K562 (cell line): ENCODE measurements around the gene RPL7A. TPM values are rescaled to one million over a fixed set of nuclear protein-coding genes. Genes with fewer than 3 reads are reported as not detected.

Experiments
- ADNP ChIP-seq: fragments of 200-800 bp; sonication (Bioruptor generic); IDR thresholded peaks from 2 replicates; pipeline ENCODE4 v1.6.1; 2016; ENCODE audit warnings: missing genetic modification characterization, missing compliant biosample characterization
- ARID1B ChIP-seq: fragments of 450-650 bp; IDR thresholded peaks from 2 replicates; pipeline ENCODE4 v1.6.1; 2016; ENCODE audit warnings: antibody characterized with exemption, mild to moderate bottlenecking, inconsistent platforms
- ATF3 ChIP-seq, 2 experiments: fragments of 450-650 bp in 1 of 2; sonication (generic) in 1 of 2; formaldehyde crosslinking in 1 of 2; IDR thresholded peaks in 1 of 2; conservative IDR thresholded peaks in 1 of 2; 2 replicates each; pipeline versions ENCODE4 v1.6.1 to v1.8.1; 2016 to 2023; ENCODE audit warnings: mild to moderate bottlenecking in 2 of 2, moderate library complexity in 2 of 2, inconsistent platforms in 1 of 2, missing genetic modification reagents in 1 of 2
- PHF8 ChIP-seq: fragments of 200-600 bp; sonication (generic); IDR thresholded peaks from 2 replicates; pipeline ENCODE4 v1.6.1; 2012; ENCODE audit warnings: mixed run types, mild to moderate bottlenecking, inconsistent platforms, low read length, moderate library complexity, borderline replicate concordance
- RFX5 ChIP-seq: IDR thresholded peaks from 2 replicates; pipeline ENCODE4 v1.6.1; 2011; ENCODE audit warnings: low read depth, mild to moderate bottlenecking, improper control_type of control experiment, low read length
- SRSF9 ChIP-seq: fragments of 200-400 bp; formaldehyde crosslinking; IDR thresholded peaks from 2 replicates; pipeline ENCODE4 v1.6.1; 2017; ENCODE audit warnings: low read depth, low read length, borderline replicate concordance
- UBTF ChIP-seq, 2 experiments: IDR thresholded peaks; 2 replicates each; pipeline ENCODE4 v1.6.1; 2012; ENCODE audit warnings: improper control_type of control experiment in 2 of 2, low read depth in 2 of 2, low read length in 2 of 2, borderline replicate concordance in 1 of 2
- ZBTB34 ChIP-seq: fragments of 250-450 bp; sonication (Bioruptor Pico); IDR thresholded peaks from 2 replicates; pipeline ENCODE4 v1.8.0; 2021; ENCODE audit warnings: mild to moderate bottlenecking, moderate library complexity
- ZNF77 ChIP-seq: fragments of 250-450 bp; sonication (Bioruptor Pico); IDR thresholded peaks from 2 replicates; pipeline ENCODE4 v1.5.0; 2020
- polyA plus RNA-seq, 8 experiments: library from polyadenylated mRNA; depleted of rRNA in 4 of 8; stranded (reverse) in 5 of 8; unstranded in 3 of 8; fragments of >200 nt; fragmentation: Nextera tagmentation in 2 of 8; fragmentation: Illumina TruSeq in 1 of 8; extraction: Ambion mirVana in 2 of 8; extraction: Trizol in 1 of 8; gene quantifications; 2 replicates each; pipeline versions ENCODE4 v1.2.1 to v1.2.3, GENCODE V29; 2011 to 2014; ENCODE audit warnings: inconsistent platforms in 1 of 8, missing spikeins in 1 of 8
- total RNA-seq, 7 experiments: library from RNA; depleted of rRNA in 6 of 7; stranded (reverse); fragments of >200 nt in 6 of 7; fragmentation: Illumina TruSeq in 2 of 7; extraction: Trizol in 2 of 7; gene quantifications; 2 replicates each; pipeline versions ENCODE4 v1.2.1 to v1.2.3, GENCODE V29; 2011 to 2021; ENCODE audit warnings: low replicate concordance in 1 of 7
- TF ChIP-seq, protein P1 (sequence below): fragments of 450-650 bp; IDR thresholded peaks from 2 replicates; pipeline ENCODE4 v1.7.0; 2016; ENCODE audit warnings: borderline replicate concordance
- TF ChIP-seq, protein P2 (sequence below): fragments of 450-650 bp; IDR thresholded peaks from 2 replicates; pipeline ENCODE4 v1.6.1; 2018; ENCODE audit warnings: mild to moderate bottlenecking, low read depth; ENCODE audit not compliant: partially characterized antibody
- TF ChIP-seq, protein P3 (sequence below): sonication (generic); formaldehyde crosslinking; IDR thresholded peaks from 2 replicates; pipeline ENCODE4 v1.8.1; 2022; ENCODE audit warnings: missing genetic modification reagents
- TF ChIP-seq, protein P4 (sequence below): fragments of 450-650 bp; formaldehyde crosslinking; IDR thresholded peaks from 2 replicates; pipeline ENCODE4 v1.4.0; 2020; ENCODE audit warnings: mild to moderate bottlenecking, moderate library complexity

The RPL7A gene
- total and polyA plus RNA-seq, 9 of the 15 experiments (the other 6 are each of a cell fraction or from before 2014, with no cell fraction given): 1,935 to 3,760 (median 2,652) TPM

GRCh38 chr9:133335924-133336811 lies 11.8 kb upstream of the RPL7A start, which contains the start of gene SURF6 (continued):
- TF ChIP-seq, protein P1, sequence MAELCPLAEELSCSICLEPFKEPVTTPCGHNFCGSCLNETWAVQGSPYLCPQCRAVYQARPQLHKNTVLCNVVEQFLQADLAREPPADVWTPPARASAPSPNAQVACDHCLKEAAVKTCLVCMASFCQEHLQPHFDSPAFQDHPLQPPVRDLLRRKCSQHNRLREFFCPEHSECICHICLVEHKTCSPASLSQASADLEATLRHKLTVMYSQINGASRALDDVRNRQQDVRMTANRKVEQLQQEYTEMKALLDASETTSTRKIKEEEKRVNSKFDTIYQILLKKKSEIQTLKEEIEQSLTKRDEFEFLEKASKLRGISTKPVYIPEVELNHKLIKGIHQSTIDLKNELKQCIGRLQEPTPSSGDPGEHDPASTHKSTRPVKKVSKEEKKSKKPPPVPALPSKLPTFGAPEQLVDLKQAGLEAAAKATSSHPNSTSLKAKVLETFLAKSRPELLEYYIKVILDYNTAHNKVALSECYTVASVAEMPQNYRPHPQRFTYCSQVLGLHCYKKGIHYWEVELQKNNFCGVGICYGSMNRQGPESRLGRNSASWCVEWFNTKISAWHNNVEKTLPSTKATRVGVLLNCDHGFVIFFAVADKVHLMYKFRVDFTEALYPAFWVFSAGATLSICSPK: no peak
- TF ChIP-seq, protein P2, sequence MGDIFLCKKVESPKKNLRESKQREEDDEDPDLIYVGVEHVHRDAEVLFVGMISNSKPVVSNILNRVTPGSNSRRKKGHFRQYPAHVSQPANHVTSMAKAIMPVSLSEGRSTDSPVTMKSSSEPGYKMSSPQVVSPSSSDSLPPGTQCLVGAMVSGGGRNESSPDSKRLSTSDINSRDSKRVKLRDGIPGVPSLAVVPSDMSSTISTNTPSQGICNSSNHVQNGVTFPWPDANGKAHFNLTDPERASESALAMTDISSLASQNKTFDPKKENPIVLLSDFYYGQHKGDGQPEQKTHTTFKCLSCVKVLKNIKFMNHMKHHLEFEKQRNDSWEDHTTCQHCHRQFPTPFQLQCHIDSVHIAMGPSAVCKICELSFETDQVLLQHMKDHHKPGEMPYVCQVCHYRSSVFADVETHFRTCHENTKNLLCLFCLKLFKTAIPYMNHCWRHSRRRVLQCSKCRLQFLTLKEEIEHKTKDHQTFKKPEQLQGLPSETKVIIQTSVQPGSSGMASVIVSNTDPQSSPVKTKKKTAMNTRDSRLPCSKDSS: no peak
- TF ChIP-seq SRSF9: no peak
- TF ChIP-seq ATF3 (IDR thresholded peaks at IDR 0.05): no peak
- TF ChIP-seq ATF3 (CRISPR knock-in tag; conservative IDR thresholded peaks at IDR 0.05): no peak; the same call in 1 of the 2 replicates
- TF ChIP-seq, protein P3, sequence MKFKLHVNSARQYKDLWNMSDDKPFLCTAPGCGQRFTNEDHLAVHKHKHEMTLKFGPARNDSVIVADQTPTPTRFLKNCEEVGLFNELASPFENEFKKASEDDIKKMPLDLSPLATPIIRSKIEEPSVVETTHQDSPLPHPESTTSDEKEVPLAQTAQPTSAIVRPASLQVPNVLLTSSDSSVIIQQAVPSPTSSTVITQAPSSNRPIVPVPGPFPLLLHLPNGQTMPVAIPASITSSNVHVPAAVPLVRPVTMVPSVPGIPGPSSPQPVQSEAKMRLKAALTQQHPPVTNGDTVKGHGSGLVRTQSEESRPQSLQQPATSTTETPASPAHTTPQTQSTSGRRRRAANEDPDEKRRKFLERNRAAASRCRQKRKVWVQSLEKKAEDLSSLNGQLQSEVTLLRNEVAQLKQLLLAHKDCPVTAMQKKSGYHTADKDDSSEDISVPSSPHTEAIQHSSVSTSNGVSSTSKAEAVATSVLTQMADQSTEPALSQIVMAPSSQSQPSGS (CRISPR knock-in tag): no peak
- TF ChIP-seq RFX5: no peak
- TF ChIP-seq ARID1B: no peak
- TF ChIP-seq UBTF (IDR thresholded peaks at IDR 0.05; ENCODE audit: borderline replicate concordance in 1 of 2, low read depth in 2 of 2, low read length in 2 of 2): no peak
- TF ChIP-seq, protein P4, sequence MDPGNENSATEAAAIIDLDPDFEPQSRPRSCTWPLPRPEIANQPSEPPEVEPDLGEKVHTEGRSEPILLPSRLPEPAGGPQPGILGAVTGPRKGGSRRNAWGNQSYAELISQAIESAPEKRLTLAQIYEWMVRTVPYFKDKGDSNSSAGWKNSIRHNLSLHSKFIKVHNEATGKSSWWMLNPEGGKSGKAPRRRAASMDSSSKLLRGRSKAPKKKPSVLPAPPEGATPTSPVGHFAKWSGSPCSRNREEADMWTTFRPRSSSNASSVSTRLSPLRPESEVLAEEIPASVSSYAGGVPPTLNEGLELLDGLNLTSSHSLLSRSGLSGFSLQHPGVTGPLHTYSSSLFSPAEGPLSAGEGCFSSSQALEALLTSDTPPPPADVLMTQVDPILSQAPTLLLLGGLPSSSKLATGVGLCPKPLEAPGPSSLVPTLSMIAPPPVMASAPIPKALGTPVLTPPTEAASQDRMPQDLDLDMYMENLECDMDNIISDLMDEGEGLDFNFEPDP: no peak
- no peak for TF ChIP-seq ADNP (tag)
- TF ChIP-seq PHF8: peak; percentile 88; the same call in 1 of the 2 replicates
- no peak for TF ChIP-seq ZNF77 (CRISPR knock-in tag)
- no peak for TF ChIP-seq ZBTB34 (CRISPR knock-in tag)
